Measurements from ENCODE around the gene DYNC1LI1.

Gene DYNC1LI1

GRCh38 chr3:32487781-32488473 lies 82.7 kb downstream of the DYNC1LI1 start:
- DNase-seq, result no peak

DNA sequence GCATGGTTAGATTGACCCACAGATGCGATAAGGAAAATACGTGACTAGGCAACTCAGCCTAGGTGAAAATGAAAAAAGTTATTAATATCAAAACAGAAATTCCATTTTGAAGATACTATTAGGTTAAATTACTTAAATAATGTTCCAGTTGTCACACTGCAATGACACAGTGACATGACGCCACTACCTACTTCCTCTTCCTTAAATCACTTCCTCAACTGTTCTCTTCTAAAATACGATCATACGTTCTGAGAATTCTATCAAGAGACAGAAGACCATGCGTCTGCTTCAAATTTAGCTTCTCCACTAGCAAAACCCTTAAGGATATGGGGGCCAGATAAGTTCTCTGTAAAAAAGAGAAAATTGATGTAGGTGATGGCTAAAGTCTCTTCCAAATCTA lies 86.2 kb downstream of the DYNC1LI1 start:
- no peak for DNase-seq

- no peak for DNase-seq
Measured at GRCh38 chr3:32483772-32484171, 86.9 kb downstream of the DYNC1LI1 start.

DNA sequence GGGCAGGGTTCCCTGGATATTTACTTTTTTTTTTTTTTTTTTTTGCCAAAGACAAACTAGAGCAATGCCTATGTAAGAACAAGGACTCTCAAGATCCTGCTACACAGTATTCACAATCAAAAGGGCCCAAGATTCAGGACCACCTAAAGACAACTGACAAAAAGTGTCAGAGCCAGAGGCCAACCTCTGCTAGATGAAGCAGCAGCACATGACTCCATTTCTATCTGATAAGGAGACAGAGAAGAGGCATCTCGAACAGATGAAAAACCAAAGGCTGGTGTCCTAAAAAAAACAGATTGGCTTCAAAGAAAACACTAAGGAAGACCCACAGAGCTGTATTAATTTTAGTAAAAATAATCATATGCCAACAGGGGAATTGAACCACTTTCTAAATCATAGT lies 88.0 kb downstream of the DYNC1LI1 start:
- DNase-seq, result no peak

- no peak for DNase-seq
Measured at GRCh38 chr3:32481791-32482631, 88.6 kb downstream of the DYNC1LI1 start.

DNA sequence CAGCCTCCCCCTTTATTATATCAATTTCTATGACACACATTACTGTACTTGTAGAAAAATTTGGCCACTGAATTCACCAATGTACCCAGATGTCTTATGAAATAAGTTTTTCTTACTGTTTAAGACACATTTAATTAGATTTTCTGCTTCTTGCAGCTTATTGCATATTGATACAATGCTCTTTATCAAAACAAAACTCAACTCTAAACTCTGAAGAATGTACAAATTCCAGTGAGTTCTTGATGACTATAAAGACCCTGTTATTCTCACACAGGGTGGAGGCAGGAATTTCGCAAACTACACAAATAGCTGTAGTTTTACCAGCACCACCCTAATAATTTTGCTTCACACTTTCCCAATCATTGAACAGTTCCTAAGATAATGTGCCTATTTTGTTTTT lies 90.1 kb downstream of the DYNC1LI1 start:
- no peak for DNase-seq

Measured in NCI-H526 (cell line).